Caco-2 (cell line): Measurements from ENCODE around the gene NADK2. TPM values are rescaled to one million over a fixed set of nuclear protein-coding genes. Genes with fewer than 3 reads are reported as not detected.
A peak's percentile ranks its signal among the peaks of the same experiment; 100 is the strongest.

Source experiments
- BruUV-seq: library from RNA; stranded (reverse); fragments of 400-500 nt; replicated peaks from 2 replicates; lab custom pipeline; 2021; lab: Mats Ljungman, UMichigan
- CTCF ChIA-PET: fragments of 300-600 bp; sonication (Branson Sonifier 250); formaldehyde crosslinking; loops from one replicate; lab custom pipeline; 2022; ENCODE audit warnings: antibody characterized with exemption; lab: Charles Lee
- POLR2A ChIA-PET: fragments of 300-600 bp; sonication (Branson Sonifier 250); formaldehyde crosslinking; loops from one replicate; lab custom pipeline; 2022; ENCODE audit warnings: antibody characterized with exemption; lab: Charles Lee
- DNase-seq, 2 experiments: peaks; one replicate each; pipeline versions ENCODE4 v3.0.0 to v3.0.0-alpha.2; 2020 to 2022
- H3K27me3 ChIP-seq: replicated peaks from 2 replicates; pipeline ENCODE4 v1.6.0; 2011; ENCODE audit warnings: low read length; ENCODE audit not compliant: control insufficient read depth, insufficient read depth
- H3K36me3 ChIP-seq: 2 replicates; pipeline ENCODE4 v1.5.1; 2011; ENCODE audit warnings: low read length; ENCODE audit not compliant: control insufficient read depth, insufficient read depth
- H3K4me1 ChIP-seq: fragments of 250-450 bp; sonication (Bioruptor Pico); 2 replicates; pipeline ENCODE4 v1.5.1; 2020; ENCODE audit warnings: mild to moderate bottlenecking
- H3K4me3 ChIP-seq: 2 replicates; pipeline ENCODE4 v1.5.1; 2011; ENCODE audit warnings: low read depth, mild to moderate bottlenecking, control low read depth, low read length
- H3K9me3 ChIP-seq: fragments of 250-450 bp; sonication (Bioruptor Pico); 2 replicates; pipeline ENCODE4 v1.5.1; 2020; ENCODE audit warnings: mild to moderate bottlenecking, moderate library complexity
- H3K27ac Mint-ChIP-seq: one replicate; pipeline ENCODE4 v1.8.0; 2022; ENCODE audit warnings: mixed read lengths; ENCODE audit not compliant: unreplicated experiment
- H3K27me3 Mint-ChIP-seq: one replicate; pipeline ENCODE4 v1.8.0; 2022; ENCODE audit warnings: mixed read lengths; ENCODE audit not compliant: insufficient read depth, unreplicated experiment
- H3K36me3 Mint-ChIP-seq: one replicate; pipeline ENCODE4 v1.8.0; 2022; ENCODE audit warnings: mild to moderate bottlenecking, mixed read lengths; ENCODE audit not compliant: insufficient read depth, unreplicated experiment
- H3K4me1 Mint-ChIP-seq: one replicate; pipeline ENCODE4 v1.8.0; 2022; ENCODE audit warnings: low read depth, mixed read lengths; ENCODE audit not compliant: unreplicated experiment
- H3K4me3 Mint-ChIP-seq: one replicate; pipeline ENCODE4 v1.8.0; 2022; ENCODE audit warnings: mild to moderate bottlenecking, moderate library complexity, mixed read lengths; ENCODE audit not compliant: unreplicated experiment
- H3K9me3 Mint-ChIP-seq: one replicate; pipeline ENCODE4 v1.8.0; 2022; ENCODE audit warnings: mixed read lengths; ENCODE audit not compliant: unreplicated experiment
- CTCF ChIP-seq, 2 experiments: fragments of 200-600 bp in 1 of 2; IDR thresholded peaks; 1 replicate in 1 of 2; 2 replicates in 1 of 2; pipeline versions ENCODE4 v1.5.1 to v1.8.0; 2011 to 2022; ENCODE audit warnings: antibody characterized with exemption in 1 of 2, control low read depth in 1 of 2, inconsistent platforms in 1 of 2, low read depth in 1 of 2, low read length in 1 of 2, mild to moderate bottlenecking in 1 of 2, moderate library complexity in 1 of 2; ENCODE audit not compliant: insufficient read depth in 1 of 2, severe bottlenecking in 1 of 2, unreplicated experiment in 1 of 2
- intact Hi-C: fragments of 100-400 bp; cut with micrococcal nuclease; formaldehyde crosslinking; loops from one replicate; pipeline ENCODE4 v1.10.0; 2022; ENCODE audit not compliant: unreplicated experiment
- total RNA-seq: library from RNA; stranded (reverse); gene quantifications from 2 replicates; pipeline ENCODE4 v1.2.3, GENCODE V29; 2022

Gene NADK2
- total RNA-seq, 1 experiment from 2014 or later, result 79.4 TPM

- no peaks in the 10 kb centered on the region for H3K27me3 ChIP-seq
- H3K36me3 ChIP-seq, result peaks cover 3% of the 10 kb centered on the region
- Mint-ChIP-seq H3K36me3 (peaks cover 45% of the 10 kb centered on the region), H3K9me3 (no peaks in the 10 kb centered on the region), H3K27ac (peak overlapping the region; percentile 42), H3K27me3 (no peaks in the 10 kb centered on the region), H3K4me1 (peaks cover 8% of the 10 kb centered on the region), H3K4me3 (no peak overlapping the region)
- CTCF ChIA-PET, result interaction anchor here (0.5 to 1.8 kb wide), 2 partner anchors 24 to 56 kb away, joined by 4 to 9 read pairs; partner anchors contain the start of gene NADK2
- DNase-seq, result no peak
- TF ChIP-seq CTCF (IDR thresholded peaks at IDR 0.05; ENCODE audit: insufficient read depth in 1 of 2, low read depth in 1 of 2, low read length in 1 of 2, severe bottlenecking in 1 of 2, unreplicated experiment in 1 of 2), result no peak
- H3K4me1 ChIP-seq, result peaks cover 3% of the 10 kb centered on the region; the same call in 1 of the 2 replicates
- intact Hi-C loops, result no loop called here
- no peaks in the 10 kb centered on the region for H3K9me3 ChIP-seq
- POLR2A ChIA-PET, result interaction anchor here (1.4 kb wide), 1 partner anchor 24 kb away, joined by 4 read pairs; the partner anchor contains the start of gene NADK2
- H3K4me3 ChIP-seq, result no peak overlapping the region
- BruUV-seq, result no TSS peak
Measured at GRCh38 chr5:36217567-36217966, 24.2 kb downstream of the NADK2 start.

DNA sequence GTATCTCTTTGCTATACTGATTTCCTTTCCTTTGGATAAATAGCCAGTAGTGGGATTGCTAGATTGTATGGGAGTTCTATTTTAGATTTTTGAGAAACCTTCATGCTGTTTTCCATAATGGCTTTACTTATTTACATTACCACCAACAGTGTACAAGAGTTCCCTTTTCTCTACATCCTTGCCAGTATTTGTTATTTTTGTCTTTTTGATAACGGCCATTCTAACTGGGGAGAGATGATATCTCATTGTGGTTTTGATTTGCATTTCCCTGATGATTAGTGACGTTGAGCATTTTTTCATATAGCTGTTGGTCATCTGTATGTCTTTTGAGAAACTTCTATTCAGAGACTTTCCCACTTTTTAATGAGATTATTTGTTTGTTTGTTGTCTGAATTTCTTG is 25.8 kb downstream of the NADK2 start:
- DNase-seq, result no peak
- TF ChIP-seq CTCF (IDR thresholded peaks at IDR 0.05; ENCODE audit: insufficient read depth in 1 of 2, low read depth in 1 of 2, low read length in 1 of 2, severe bottlenecking in 1 of 2, unreplicated experiment in 1 of 2), result no peak
- Histone ChIP-seq H3K4me3 (no peak overlapping the region), H3K9me3 (no peaks in the 10 kb centered on the region), H3K4me1 (no peaks in the 10 kb centered on the region; the same call in 1 of the 2 replicates), H3K27me3 (no peaks in the 10 kb centered on the region), H3K36me3 (peaks cover 3% of the 10 kb centered on the region)
- Mint-ChIP-seq H3K36me3 (peaks cover 43% of the 10 kb centered on the region), H3K4me3 (no peak overlapping the region), H3K9me3 (no peaks in the 10 kb centered on the region), H3K27ac (no peak overlapping the region), H3K4me1 (peaks cover 8% of the 10 kb centered on the region), H3K27me3 (no peaks in the 10 kb centered on the region)
- intact Hi-C loops, result no loop called here
- POLR2A ChIA-PET, result no interaction called here
- CTCF ChIA-PET, result no interaction called here
- no TSS peak for BruUV-seq

DNA sequence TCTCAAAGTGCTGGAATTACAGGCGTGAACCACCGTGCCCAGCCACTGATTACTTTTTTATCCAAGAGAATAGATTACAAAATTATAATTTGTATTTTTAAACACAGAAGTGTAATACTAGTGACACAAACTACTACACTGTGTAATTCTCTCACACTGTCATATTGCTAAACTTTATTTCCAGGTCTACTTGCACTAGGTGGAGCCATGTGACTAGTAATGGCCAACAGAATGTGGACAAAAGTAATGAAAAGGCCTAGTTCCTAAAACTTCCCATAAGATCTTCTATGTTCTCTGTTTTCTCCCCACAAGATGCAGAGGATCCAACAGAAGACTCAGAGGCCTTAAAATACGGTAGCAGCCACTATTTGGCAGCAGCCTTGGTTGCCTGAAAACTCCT is 27.3 kb downstream of the NADK2 start:
- H3K27me3 Mint-ChIP-seq, result no peaks in the 10 kb centered on the region
- H3K4me3 ChIP-seq, result no peak overlapping the region
- H3K4me1 Mint-ChIP-seq, result peaks cover 8% of the 10 kb centered on the region
- ChIA-PET POLR2A (no interaction called here), CTCF (no interaction called here)
- H3K4me3 Mint-ChIP-seq, result no peak overlapping the region
- peaks cover 39% of the 10 kb centered on the region for H3K36me3 Mint-ChIP-seq
- H3K4me1 ChIP-seq, result no peaks in the 10 kb centered on the region; the same call in 1 of the 2 replicates
- no peaks in the 10 kb centered on the region; the same call in 1 of the 2 replicates for H3K36me3 ChIP-seq
- no peaks in the 10 kb centered on the region for H3K27me3 ChIP-seq
- DNase-seq, result peak in 1 of 2 experiments; percentile 27
- intact Hi-C loops, result loop anchor here (1.0 kb wide), 4 partner anchors 27 to 184 kb away; partner anchors contain the start of gene NADK2
- no peak overlapping the region for H3K27ac Mint-ChIP-seq
- no peaks in the 10 kb centered on the region for H3K9me3 ChIP-seq
- BruUV-seq, result no TSS peak
- H3K9me3 Mint-ChIP-seq, result no peaks in the 10 kb centered on the region
- TF ChIP-seq CTCF (IDR thresholded peaks at IDR 0.05; ENCODE audit: insufficient read depth in 1 of 2, low read depth in 1 of 2, low read length in 1 of 2, severe bottlenecking in 1 of 2, unreplicated experiment in 1 of 2), result peak in 1 of 2 experiments; percentile 22
